Smooth muscle cell (in vitro differentiated cells): ENCODE results near the gene CPA1. TPM values are rescaled to one million over a fixed set of nuclear protein-coding genes. Genes with fewer than 3 reads are reported as not detected.

ENCODE experiments used
- polyA plus RNA-seq: library from polyadenylated mRNA; unstranded; fragments of >200 nt; fragmentation: Nextera tagmentation; extraction: Ambion mirVana; gene quantifications from 2 replicates; pipeline ENCODE4 v1.2.1, GENCODE V29; 2016
- total RNA-seq: library from RNA; depleted of rRNA; stranded (reverse); fragments of >200 nt; gene quantifications from 2 replicates; pipeline ENCODE4 v1.2.3, GENCODE V29; 2014

CPA1 gene
- total and polyA plus RNA-seq, 2 experiments from 2014 or later = 0.90 to 3.8 TPM

Other genes starting within 250 kb of the CPA1 start
- 20.3 and 23.0 TPM in 2 replicates for gene TMEM209, start 175.1 kb upstream of the CPA1 start, total RNA-seq
- 15.1 and 18.2 TPM in 2 replicates for gene TMEM209, start 175.1 kb upstream of the CPA1 start, polyA plus RNA-seq
- not detected in 2 replicates for gene SSMEM1, start 172.6 kb upstream of the CPA1 start, total RNA-seq
- not detected in 2 replicates for gene SSMEM1, start 172.6 kb upstream of the CPA1 start, polyA plus RNA-seq
- gene CPA2, start 113.6 kb upstream of the CPA1 start, total RNA-seq = not detected in 2 replicates
- 0.18 TPM in 1 of 2 replicates, not detected in the other for gene CPA2, start 113.6 kb upstream of the CPA1 start, polyA plus RNA-seq
- 8.8 and 14.8 TPM in 2 replicates for gene CPA4, start 87.3 kb upstream of the CPA1 start, total RNA-seq
- 6.3 and 12.3 TPM in 2 replicates for gene CPA4, start 87.3 kb upstream of the CPA1 start, polyA plus RNA-seq
- gene CPA5, start 35.7 kb upstream of the CPA1 start, total RNA-seq = not detected in 2 replicates
- 0.45 TPM in 1 of 2 replicates, not detected in the other for gene CPA5, start 35.7 kb upstream of the CPA1 start, polyA plus RNA-seq
- gene CEP41, start 60.5 kb downstream of the CPA1 start, total RNA-seq = 18.3 and 23.0 TPM in 2 replicates
- 27.1 and 35.1 TPM in 2 replicates for gene CEP41, start 60.5 kb downstream of the CPA1 start, polyA plus RNA-seq
- gene MEST, start 111.6 kb downstream of the CPA1 start, total RNA-seq = 1,229 and 1,648 TPM in 2 replicates
- gene MEST, start 111.6 kb downstream of the CPA1 start, polyA plus RNA-seq = 1,158 and 1,655 TPM in 2 replicates